Caco-2 (cell line): Measurements from ENCODE around the gene KREMEN1. TPM values are rescaled to one million over a fixed set of nuclear protein-coding genes. Genes with fewer than 3 reads are reported as not detected.

Experiments
- BruUV-seq: library from RNA; stranded (reverse); fragments of 400-500 nt; replicated peaks from 2 replicates; lab custom pipeline; 2021; lab: Mats Ljungman, UMichigan
- CTCF ChIA-PET: fragments of 300-600 bp; sonication (Branson Sonifier 250); formaldehyde crosslinking; loops from one replicate; lab custom pipeline; 2022; ENCODE audit warnings: antibody characterized with exemption; lab: Charles Lee
- POLR2A ChIA-PET: fragments of 300-600 bp; sonication (Branson Sonifier 250); formaldehyde crosslinking; loops from one replicate; lab custom pipeline; 2022; ENCODE audit warnings: antibody characterized with exemption; lab: Charles Lee
- DNase-seq, 2 experiments: peaks; one replicate each; pipeline versions ENCODE4 v3.0.0 to v3.0.0-alpha.2; 2020 to 2022
- H3K27me3 ChIP-seq: replicated peaks from 2 replicates; pipeline ENCODE4 v1.6.0; 2011; ENCODE audit warnings: low read length; ENCODE audit not compliant: control insufficient read depth, insufficient read depth
- H3K36me3 ChIP-seq: 2 replicates; pipeline ENCODE4 v1.5.1; 2011; ENCODE audit warnings: low read length; ENCODE audit not compliant: control insufficient read depth, insufficient read depth
- H3K4me1 ChIP-seq: fragments of 250-450 bp; sonication (Bioruptor Pico); 2 replicates; pipeline ENCODE4 v1.5.1; 2020; ENCODE audit warnings: mild to moderate bottlenecking
- H3K4me3 ChIP-seq: 2 replicates; pipeline ENCODE4 v1.5.1; 2011; ENCODE audit warnings: low read depth, mild to moderate bottlenecking, control low read depth, low read length
- H3K9me3 ChIP-seq: fragments of 250-450 bp; sonication (Bioruptor Pico); 2 replicates; pipeline ENCODE4 v1.5.1; 2020; ENCODE audit warnings: mild to moderate bottlenecking, moderate library complexity
- H3K27ac Mint-ChIP-seq: one replicate; pipeline ENCODE4 v1.8.0; 2022; ENCODE audit warnings: mixed read lengths; ENCODE audit not compliant: unreplicated experiment
- H3K27me3 Mint-ChIP-seq: one replicate; pipeline ENCODE4 v1.8.0; 2022; ENCODE audit warnings: mixed read lengths; ENCODE audit not compliant: insufficient read depth, unreplicated experiment
- H3K36me3 Mint-ChIP-seq: one replicate; pipeline ENCODE4 v1.8.0; 2022; ENCODE audit warnings: mild to moderate bottlenecking, mixed read lengths; ENCODE audit not compliant: insufficient read depth, unreplicated experiment
- H3K4me1 Mint-ChIP-seq: one replicate; pipeline ENCODE4 v1.8.0; 2022; ENCODE audit warnings: low read depth, mixed read lengths; ENCODE audit not compliant: unreplicated experiment
- H3K4me3 Mint-ChIP-seq: one replicate; pipeline ENCODE4 v1.8.0; 2022; ENCODE audit warnings: mild to moderate bottlenecking, moderate library complexity, mixed read lengths; ENCODE audit not compliant: unreplicated experiment
- H3K9me3 Mint-ChIP-seq: one replicate; pipeline ENCODE4 v1.8.0; 2022; ENCODE audit warnings: mixed read lengths; ENCODE audit not compliant: unreplicated experiment
- intact Hi-C: fragments of 100-400 bp; cut with micrococcal nuclease; formaldehyde crosslinking; loops from one replicate; pipeline ENCODE4 v1.10.0; 2022; ENCODE audit not compliant: unreplicated experiment
- total RNA-seq: library from RNA; stranded (reverse); gene quantifications from 2 replicates; pipeline ENCODE4 v1.2.3, GENCODE V29; 2022
- TF ChIP-seq, protein P1 (sequence below), 2 experiments: fragments of 200-600 bp in 1 of 2; IDR thresholded peaks; 1 replicate in 1 of 2; 2 replicates in 1 of 2; pipeline versions ENCODE4 v1.5.1 to v1.8.0; 2011 to 2022; ENCODE audit warnings: antibody characterized with exemption in 1 of 2, control low read depth in 1 of 2, inconsistent platforms in 1 of 2, low read depth in 1 of 2, low read length in 1 of 2, mild to moderate bottlenecking in 1 of 2, moderate library complexity in 1 of 2; ENCODE audit not compliant: insufficient read depth in 1 of 2, severe bottlenecking in 1 of 2, unreplicated experiment in 1 of 2

Gene KREMEN1
- total RNA-seq, 1 experiment from 2014 or later: 29.7 TPM

GRCh38 chr22:29070490-29070889, 2.3 kb upstream of the KREMEN1 start:
- TF ChIP-seq, protein P1, sequence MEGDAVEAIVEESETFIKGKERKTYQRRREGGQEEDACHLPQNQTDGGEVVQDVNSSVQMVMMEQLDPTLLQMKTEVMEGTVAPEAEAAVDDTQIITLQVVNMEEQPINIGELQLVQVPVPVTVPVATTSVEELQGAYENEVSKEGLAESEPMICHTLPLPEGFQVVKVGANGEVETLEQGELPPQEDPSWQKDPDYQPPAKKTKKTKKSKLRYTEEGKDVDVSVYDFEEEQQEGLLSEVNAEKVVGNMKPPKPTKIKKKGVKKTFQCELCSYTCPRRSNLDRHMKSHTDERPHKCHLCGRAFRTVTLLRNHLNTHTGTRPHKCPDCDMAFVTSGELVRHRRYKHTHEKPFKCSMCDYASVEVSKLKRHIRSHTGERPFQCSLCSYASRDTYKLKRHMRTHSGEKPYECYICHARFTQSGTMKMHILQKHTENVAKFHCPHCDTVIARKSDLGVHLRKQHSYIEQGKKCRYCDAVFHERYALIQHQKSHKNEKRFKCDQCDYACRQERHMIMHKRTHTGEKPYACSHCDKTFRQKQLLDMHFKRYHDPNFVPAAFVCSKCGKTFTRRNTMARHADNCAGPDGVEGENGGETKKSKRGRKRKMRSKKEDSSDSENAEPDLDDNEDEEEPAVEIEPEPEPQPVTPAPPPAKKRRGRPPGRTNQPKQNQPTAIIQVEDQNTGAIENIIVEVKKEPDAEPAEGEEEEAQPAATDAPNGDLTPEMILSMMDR (IDR thresholded peaks at IDR 0.05; ENCODE audit: insufficient read depth in 1 of 2, low read depth in 1 of 2, low read length in 1 of 2, severe bottlenecking in 1 of 2, unreplicated experiment in 1 of 2): no peak
- H3K4me3 ChIP-seq: no peak overlapping the region
- no peaks in the 10 kb centered on the region for H3K9me3 ChIP-seq
- intact Hi-C loops: loop anchor here (5.0 kb wide), 2 partner anchors 47 to 177 kb away; no protein-coding TSS in a partner anchor
- Mint-ChIP-seq H3K27me3 (no peaks in the 10 kb centered on the region), H3K9me3 (no peaks in the 10 kb centered on the region), H3K4me3 (peak overlapping the region; percentile 73), H3K27ac (peak overlapping the region; percentile 84), H3K36me3 (peaks cover 27% of the 10 kb centered on the region), H3K4me1 (peaks cover 39% of the 10 kb centered on the region)
- ChIA-PET POLR2A (no interaction called here), CTCF (interaction anchor here (0.7 kb wide), 1 partner anchor 31 kb away, joined by 3 read pairs; no protein-coding TSS in a partner anchor)
- TSS peak; percentile 83 for BruUV-seq
- no peaks in the 10 kb centered on the region for H3K27me3 ChIP-seq
- no peaks in the 10 kb centered on the region for H3K36me3 ChIP-seq
- DNase-seq: no peak
- peaks cover 40% of the 10 kb centered on the region for H3K4me1 ChIP-seq

DNA sequence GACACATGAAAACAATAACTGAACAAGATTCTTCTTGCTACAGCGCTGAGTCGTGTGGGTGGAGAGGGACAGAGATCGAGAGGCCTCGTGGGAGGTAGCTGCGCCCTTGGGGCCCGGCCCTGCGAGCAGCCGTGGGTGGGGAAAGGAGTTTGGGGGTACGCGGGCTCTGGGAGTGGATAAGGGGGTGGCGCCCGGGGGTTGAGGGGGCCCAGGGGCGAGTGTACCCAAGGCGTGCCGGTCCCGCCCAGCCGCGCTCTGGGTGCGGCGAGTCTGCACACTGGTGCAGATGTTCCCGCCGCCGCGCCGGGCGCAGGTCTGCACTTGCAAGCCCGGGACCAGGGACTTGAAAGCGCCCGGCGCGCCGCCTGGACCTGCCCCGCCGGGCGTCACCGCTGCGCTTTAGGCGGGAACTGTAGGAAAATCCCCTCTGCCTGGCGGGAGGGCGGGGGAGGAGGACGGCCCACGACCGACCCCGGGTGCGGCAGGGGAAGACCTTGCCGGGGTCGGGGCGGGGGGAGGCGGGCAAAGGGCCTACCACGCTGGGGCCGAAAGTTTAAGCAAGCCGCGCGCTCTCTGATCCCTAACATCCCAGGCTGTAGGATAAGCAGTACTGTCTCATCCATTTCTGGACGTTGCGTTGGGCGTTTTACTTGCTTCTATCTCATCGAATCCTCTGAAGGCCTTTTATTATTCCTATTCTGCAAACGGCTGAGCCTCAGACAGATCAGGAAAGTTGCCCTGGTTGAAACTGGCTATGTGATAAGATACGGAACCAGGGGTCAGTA, 1.4 kb upstream of the KREMEN1 start:
- peak overlapping the region; percentile 49 for H3K4me3 ChIP-seq
- H3K27me3 ChIP-seq: no peaks in the 10 kb centered on the region
- peak; percentile 78 to 82 for DNase-seq
- no TSS peak for BruUV-seq
- peaks cover 43% of the 10 kb centered on the region for H3K4me1 ChIP-seq
- Mint-ChIP-seq H3K36me3 (peaks cover 27% of the 10 kb centered on the region), H3K4me3 (peak overlapping the region; percentile 73), H3K27me3 (no peaks in the 10 kb centered on the region), H3K4me1 (peaks cover 40% of the 10 kb centered on the region), H3K27ac (peak overlapping the region; percentile 84), H3K9me3 (no peaks in the 10 kb centered on the region)
- POLR2A ChIA-PET: no interaction called here
- intact Hi-C loops: loop anchor here (5.0 kb wide), 2 partner anchors 46 to 176 kb away; no protein-coding TSS in a partner anchor
- TF ChIP-seq, protein P1 (IDR thresholded peaks at IDR 0.05; ENCODE audit: insufficient read depth in 1 of 2, low read depth in 1 of 2, low read length in 1 of 2, severe bottlenecking in 1 of 2, unreplicated experiment in 1 of 2): no peak
- CTCF ChIA-PET: interaction anchor here (0.7 to 1.5 kb wide), 2 partner anchors 32 to 83 kb away, joined by 3 to 6 read pairs; no protein-coding TSS in a partner anchor
- no peaks in the 10 kb centered on the region for H3K9me3 ChIP-seq
- H3K36me3 ChIP-seq: no peaks in the 10 kb centered on the region

GRCh38 chr22:29072193-29072978, 449 bp upstream of the KREMEN1 start:
- H3K9me3 Mint-ChIP-seq: no peaks in the 10 kb centered on the region
- peaks cover 21% of the 10 kb centered on the region for H3K36me3 Mint-ChIP-seq
- peak; percentile 98 to 99 for DNase-seq
- H3K27me3 Mint-ChIP-seq: no peaks in the 10 kb centered on the region
- CTCF ChIA-PET: interaction anchor here (0.6 to 1.5 kb wide), 3 partner anchors 31 to 82 kb away, joined by 3 to 6 read pairs (median 3); no protein-coding TSS in a partner anchor
- TF ChIP-seq, protein P1 (IDR thresholded peaks at IDR 0.05; ENCODE audit: insufficient read depth in 1 of 2, low read depth in 1 of 2, low read length in 1 of 2, severe bottlenecking in 1 of 2, unreplicated experiment in 1 of 2): no peak
- H3K27ac Mint-ChIP-seq: peak overlapping the region; percentile 84
- no peaks in the 10 kb centered on the region for H3K36me3 ChIP-seq
- H3K4me3 Mint-ChIP-seq: peak overlapping the region; percentile 73
- peak overlapping the region; percentile 49 for H3K4me3 ChIP-seq
- no TSS peak for BruUV-seq
- peaks cover 40% of the 10 kb centered on the region for H3K4me1 Mint-ChIP-seq
- H3K27me3 ChIP-seq: no peaks in the 10 kb centered on the region
- H3K4me1 ChIP-seq: peaks cover 46% of the 10 kb centered on the region
- no peaks in the 10 kb centered on the region for H3K9me3 ChIP-seq
- POLR2A ChIA-PET: interaction anchor here (0.6 to 1.0 kb wide), 6 partner anchors 23 to 272 kb away, joined by 3 to 12 read pairs (median 5); partner anchors contain the start of genes XBP1 and ZNRF3
- intact Hi-C loops: loop anchor here (5.0 kb wide), 2 partner anchors 45 to 175 kb away; no protein-coding TSS in a partner anchor
